ENCODE results near the gene PDZD2. TPM values are rescaled to one million over a fixed set of nuclear protein-coding genes. Genes with fewer than 3 reads are reported as not detected.

PDZD2 gene
- polyA plus RNA-seq, 1 donor from 2014 or later = 3.1 TPM

DNA sequence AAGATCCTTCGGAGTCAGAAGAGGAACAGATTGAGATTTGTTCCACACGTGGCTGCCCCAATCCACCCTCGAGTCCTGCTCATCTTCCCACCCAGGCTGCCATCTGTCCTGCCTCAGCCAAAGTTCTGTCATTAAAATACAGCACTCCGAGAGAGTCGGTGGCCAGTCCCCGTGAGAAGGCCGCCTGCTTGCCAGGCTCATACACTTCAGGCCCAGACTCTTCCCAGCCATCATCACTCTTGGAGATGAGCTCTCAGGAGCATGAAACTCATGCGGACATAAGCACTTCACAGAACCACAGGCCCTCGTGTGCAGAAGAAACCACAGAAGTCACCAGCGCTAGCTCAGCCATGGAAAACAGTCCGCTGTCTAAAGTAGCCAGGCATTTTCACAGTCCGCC is 449.3 kb downstream of the PDZD2 start:
- TF ChIP-seq EP300 (conservative IDR thresholded peaks at IDR 0.05; ENCODE audit: poor library complexity, severe bottlenecking) (no peak), MXI1 (conservative IDR thresholded peaks at IDR 0.05; ENCODE audit: poor library complexity, severe bottlenecking) (no peak), TAF1 (IDR thresholded peaks at IDR 0.05; ENCODE audit: low read depth) (no peak), RAD21 (conservative IDR thresholded peaks at IDR 0.05) (no peak), SMC3 (conservative IDR thresholded peaks at IDR 0.05; ENCODE audit: poor library complexity) (no peak), EZH2 (IDR thresholded peaks at IDR 0.05; ENCODE audit: borderline replicate concordance, insufficient read depth, low read length, poor library complexity, severe bottlenecking) (no peak), POLR2AphosphoS5 (IDR thresholded peaks at IDR 0.05) (no peak), CTCF (IDR thresholded peaks at IDR 0.05; ENCODE audit: poor library complexity, severe bottlenecking) (no peak)
- TF ChIP-seq, protein P1, sequence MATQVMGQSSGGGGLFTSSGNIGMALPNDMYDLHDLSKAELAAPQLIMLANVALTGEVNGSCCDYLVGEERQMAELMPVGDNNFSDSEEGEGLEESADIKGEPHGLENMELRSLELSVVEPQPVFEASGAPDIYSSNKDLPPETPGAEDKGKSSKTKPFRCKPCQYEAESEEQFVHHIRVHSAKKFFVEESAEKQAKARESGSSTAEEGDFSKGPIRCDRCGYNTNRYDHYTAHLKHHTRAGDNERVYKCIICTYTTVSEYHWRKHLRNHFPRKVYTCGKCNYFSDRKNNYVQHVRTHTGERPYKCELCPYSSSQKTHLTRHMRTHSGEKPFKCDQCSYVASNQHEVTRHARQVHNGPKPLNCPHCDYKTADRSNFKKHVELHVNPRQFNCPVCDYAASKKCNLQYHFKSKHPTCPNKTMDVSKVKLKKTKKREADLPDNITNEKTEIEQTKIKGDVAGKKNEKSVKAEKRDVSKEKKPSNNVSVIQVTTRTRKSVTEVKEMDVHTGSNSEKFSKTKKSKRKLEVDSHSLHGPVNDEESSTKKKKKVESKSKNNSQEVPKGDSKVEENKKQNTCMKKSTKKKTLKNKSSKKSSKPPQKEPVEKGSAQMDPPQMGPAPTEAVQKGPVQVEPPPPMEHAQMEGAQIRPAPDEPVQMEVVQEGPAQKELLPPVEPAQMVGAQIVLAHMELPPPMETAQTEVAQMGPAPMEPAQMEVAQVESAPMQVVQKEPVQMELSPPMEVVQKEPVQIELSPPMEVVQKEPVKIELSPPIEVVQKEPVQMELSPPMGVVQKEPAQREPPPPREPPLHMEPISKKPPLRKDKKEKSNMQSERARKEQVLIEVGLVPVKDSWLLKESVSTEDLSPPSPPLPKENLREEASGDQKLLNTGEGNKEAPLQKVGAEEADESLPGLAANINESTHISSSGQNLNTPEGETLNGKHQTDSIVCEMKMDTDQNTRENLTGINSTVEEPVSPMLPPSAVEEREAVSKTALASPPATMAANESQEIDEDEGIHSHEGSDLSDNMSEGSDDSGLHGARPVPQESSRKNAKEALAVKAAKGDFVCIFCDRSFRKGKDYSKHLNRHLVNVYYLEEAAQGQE (IDR thresholded peaks at IDR 0.05; ENCODE audit: borderline replicate concordance) = no peak
- H3K79me2 ChIP-seq (replicated peaks; ENCODE audit: insufficient read depth, low read length) = no peaks in the 10 kb centered on the region

GRCh38 chr5:32089146-32090000 is 450.4 kb downstream of the PDZD2 start:
- Histone ChIP-seq H3F3A (ENCODE audit: insufficient read depth, low read length, poor library complexity, severe bottlenecking) (no peaks in the 10 kb centered on the region), H3K9me2 (ENCODE audit: insufficient read depth, low read length) (no peaks in the 10 kb centered on the region), H3K79me2 (replicated peaks; ENCODE audit: insufficient read depth, low read length) (no peaks in the 10 kb centered on the region), H3K4me3 (ENCODE audit: low read length) (no peak overlapping the region), H3K4me2 (ENCODE audit: low read length) (no peak overlapping the region), H3K9me3 (ENCODE audit: low read length) (no peaks in the 10 kb centered on the region), H3K9ac (ENCODE audit: low read length) (no peak overlapping the region), H4K20me1 (ENCODE audit: insufficient read depth) (no peaks in the 10 kb centered on the region), H3K27ac (ENCODE audit: low read length) (no peak overlapping the region), H2AFZ (ENCODE audit: low read depth, low read length) (no peak overlapping the region), H3K27me3 (ENCODE audit: insufficient read depth, low read depth, low read length) (no peaks in the 10 kb centered on the region), H3K36me3 (ENCODE audit: insufficient read depth, low read length) (no peaks in the 10 kb centered on the region)
- TF ChIP-seq SMC3 (conservative IDR thresholded peaks at IDR 0.05; ENCODE audit: poor library complexity) (no peak), RAD21 (conservative IDR thresholded peaks at IDR 0.05) (no peak), MXI1 (conservative IDR thresholded peaks at IDR 0.05; ENCODE audit: poor library complexity, severe bottlenecking) (no peak), EP300 (conservative IDR thresholded peaks at IDR 0.05; ENCODE audit: poor library complexity, severe bottlenecking) (no peak), POLR2AphosphoS5 (IDR thresholded peaks at IDR 0.05) (no peak), CTCF (IDR thresholded peaks at IDR 0.05; ENCODE audit: poor library complexity, severe bottlenecking) (no peak), EZH2 (IDR thresholded peaks at IDR 0.05; ENCODE audit: borderline replicate concordance, insufficient read depth, low read length, poor library complexity, severe bottlenecking) (no peak), TAF1 (IDR thresholded peaks at IDR 0.05; ENCODE audit: low read depth) (no peak)
- TF ChIP-seq, protein P1 (IDR thresholded peaks at IDR 0.05; ENCODE audit: borderline replicate concordance) = no peak

More for the DNA sequence above, 449.3 kb downstream of the PDZD2 start:
- no peak overlapping the region for H3K4me2 ChIP-seq (ENCODE audit: low read length)
- H3K27ac ChIP-seq (ENCODE audit: low read length) = no peak overlapping the region
- no peak overlapping the region for H2AFZ ChIP-seq (ENCODE audit: low read depth, low read length)
- no peaks in the 10 kb centered on the region for H3K9me2 ChIP-seq (ENCODE audit: insufficient read depth, low read length)
- H3K36me3 ChIP-seq (ENCODE audit: insufficient read depth, low read length) = no peaks in the 10 kb centered on the region
- H3K27me3 ChIP-seq (ENCODE audit: insufficient read depth, low read depth, low read length) = no peaks in the 10 kb centered on the region
- H3K9ac ChIP-seq (ENCODE audit: low read length) = no peak overlapping the region
- H3K4me3 ChIP-seq (ENCODE audit: low read length) = no peak overlapping the region
- no peaks in the 10 kb centered on the region for H3K9me3 ChIP-seq (ENCODE audit: low read length)
- H4K20me1 ChIP-seq (ENCODE audit: insufficient read depth) = no peaks in the 10 kb centered on the region
- H3F3A ChIP-seq (ENCODE audit: insufficient read depth, low read length, poor library complexity, severe bottlenecking) = no peaks in the 10 kb centered on the region
